HG03469 (cell line): ENCODE results near the gene MYRF.

Source experiments
- ATAC-seq: cut with Tn5 transposase; IDR thresholded peaks from one replicate; pipeline ENCODE4 v1.9.1; 2021; ENCODE audit warnings: mild to moderate bottlenecking, moderate library complexity, moderate number of reproducible peaks; ENCODE audit not compliant: unreplicated experiment

Gene MYRF

GRCh38 chr11:61792310-61793082 lies 40.1 kb downstream of the MYRF start, which contains the start of the genes FEN1 and TMEM258:
Gene FEN1 (plus strand): TSS chr11:61792911. CDS start chr11:61795362, 2,451 bp downstream.
Gene TMEM258 (minus strand): TSS chr11:61792599. CDS start chr11:61792558, 41 bp downstream.
- ATAC-seq: peak; percentile 65

GRCh38 chr11:61793083-61793828 lies 40.8 kb downstream of the MYRF start:
- ATAC-seq: no peak

- no peak for ATAC-seq
Observed at GRCh38 chr11:61793829-61794204, 41.4 kb downstream of the MYRF start.

DNA sequence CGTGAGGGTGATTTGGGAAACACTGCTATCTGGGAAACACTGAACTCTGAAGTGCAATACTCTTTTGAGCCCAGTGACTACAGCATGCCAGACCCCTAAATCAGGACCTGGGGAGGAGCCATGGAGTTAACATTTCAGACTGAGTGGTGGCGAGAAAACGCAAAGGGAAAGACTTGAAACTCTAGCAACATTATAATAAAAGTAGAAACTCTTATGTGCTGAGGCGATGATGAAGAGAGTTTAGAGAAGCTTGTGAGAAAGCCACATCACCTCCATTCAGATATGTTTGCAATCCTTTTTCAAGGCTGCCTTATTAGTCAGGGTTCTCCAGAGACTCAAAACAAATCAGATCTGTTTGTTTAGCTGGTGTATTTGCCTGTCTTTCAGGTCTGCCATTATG lies 42.1 kb downstream of the MYRF start:
- ATAC-seq: no peak

GRCh38 chr11:61795459-61795858 lies 43.0 kb downstream of the MYRF start:
- no peak for ATAC-seq

- ATAC-seq: no peak
Observed at GRCh38 chr11:61795876-61796526, 43.6 kb downstream of the MYRF start.

DNA sequence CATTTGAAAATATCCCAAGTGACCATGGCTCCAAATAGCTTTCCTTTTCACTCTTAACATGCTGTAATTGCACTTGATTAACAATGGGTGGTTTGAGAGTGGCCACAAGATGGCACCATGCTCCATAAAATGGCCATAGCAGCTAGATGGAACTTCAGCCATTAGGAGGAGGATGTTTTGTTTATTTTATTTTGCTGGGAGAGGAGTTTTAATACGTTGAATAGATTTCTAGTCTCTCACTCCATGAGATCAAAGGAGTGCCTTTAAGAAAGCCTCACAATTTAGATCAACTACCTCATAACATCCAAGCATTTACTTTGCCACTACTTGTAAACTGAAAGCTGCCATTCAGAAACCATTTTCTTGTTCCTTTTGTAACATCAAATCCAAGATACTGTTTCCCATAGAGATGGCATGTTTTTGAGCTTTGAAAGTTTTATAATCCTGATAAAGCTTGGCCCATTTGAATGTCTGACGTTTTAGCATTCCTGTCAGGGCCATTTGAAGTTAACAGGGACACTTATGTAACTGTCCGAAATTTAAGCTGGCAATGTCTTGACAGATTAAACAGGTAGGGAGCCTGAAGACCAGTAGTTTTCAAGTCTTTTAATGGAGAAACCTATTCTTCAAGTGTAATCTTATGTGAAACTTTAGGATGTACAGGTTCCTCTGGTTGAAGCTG lies 45.0 kb downstream of the MYRF start:
- ATAC-seq: no peak

DNA sequence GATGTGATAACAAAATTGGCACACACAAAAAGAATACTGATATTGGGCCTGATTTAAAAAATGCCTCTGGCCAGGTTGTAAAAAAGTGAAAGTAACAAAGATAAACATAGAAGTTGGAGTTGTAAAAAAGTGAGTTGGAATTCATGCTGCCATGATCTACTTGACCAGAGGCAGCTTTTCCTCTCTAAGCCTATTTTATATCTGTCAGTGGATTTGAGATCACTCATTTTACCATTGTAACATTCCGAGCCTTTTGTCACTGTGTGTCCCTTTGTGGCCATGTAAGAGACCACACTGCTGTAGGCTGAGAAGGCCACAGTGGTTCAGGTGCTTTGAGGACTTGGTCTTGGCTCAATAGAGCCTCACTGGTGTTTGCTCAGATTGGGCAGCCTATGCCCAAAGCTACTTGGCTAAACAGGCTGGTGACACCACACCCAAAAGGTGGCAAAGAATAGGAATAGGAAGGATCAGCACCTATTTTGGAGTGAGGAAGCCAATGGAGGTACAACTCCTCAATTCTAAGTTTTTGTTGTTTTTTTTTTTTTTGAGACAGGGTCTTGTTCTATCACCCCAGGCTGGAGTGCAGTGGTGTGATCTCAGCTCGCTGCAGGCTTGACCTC lies 47.3 kb downstream of the MYRF start:
- no peak for ATAC-seq

- no peak for ATAC-seq
Observed at GRCh38 chr11:61800331-61801281, 48.2 kb downstream of the MYRF start.

DNA sequence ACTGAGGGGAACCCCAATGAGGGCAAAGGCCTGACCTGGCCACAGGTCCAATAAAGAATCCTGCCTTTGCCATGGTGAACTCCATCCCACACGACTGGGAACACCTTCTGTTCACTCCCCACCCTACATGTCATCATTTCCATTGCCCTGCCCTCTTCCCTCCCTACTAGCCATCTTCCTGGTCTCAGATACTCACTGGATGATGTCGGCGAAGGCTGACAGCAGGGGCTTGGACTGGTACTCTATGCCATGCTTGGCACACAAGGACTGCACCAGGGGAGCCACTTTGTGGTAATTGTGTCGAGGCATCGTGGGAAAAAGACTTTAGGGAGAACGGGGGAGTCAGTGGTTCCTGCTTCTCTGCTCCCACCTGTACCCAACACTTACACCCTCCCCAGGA lies 50.2 kb downstream of the MYRF start:
- ATAC-seq: no peak

- no peak for ATAC-seq
Observed at GRCh38 chr11:61803889-61804647, 51.6 kb downstream of the MYRF start.

DNA sequence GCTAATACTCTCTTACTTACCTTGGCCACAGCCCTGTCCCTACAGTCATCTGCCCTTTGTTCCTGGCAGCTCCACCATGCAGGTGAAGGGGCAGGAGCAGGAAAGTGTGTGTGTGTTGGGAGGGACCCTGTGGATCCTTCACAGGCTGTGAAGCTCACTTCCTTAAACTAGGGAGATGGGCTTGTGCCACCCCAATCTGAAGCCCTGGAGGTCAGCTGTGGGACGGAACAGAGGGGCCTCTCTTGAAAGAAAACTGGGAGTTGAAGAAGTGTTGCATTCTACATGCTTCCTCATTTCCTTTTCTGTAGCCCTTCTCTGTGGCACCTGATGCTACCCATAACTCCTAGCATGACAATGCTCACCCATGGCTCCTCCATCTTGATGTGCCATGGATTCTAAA lies 52.7 kb downstream of the MYRF start:
- no peak for ATAC-seq

- no peak for ATAC-seq
Observed at GRCh38 chr11:61806785-61807184, 54.3 kb downstream of the MYRF start.

- ATAC-seq: no peak
Observed at GRCh38 chr11:61810671-61811175, 58.3 kb downstream of the MYRF start.

GRCh38 chr11:61811831-61812230 lies 59.4 kb downstream of the MYRF start:
- ATAC-seq: no peak

- no peak for ATAC-seq
Observed at GRCh38 chr11:61812736-61813411, 60.4 kb downstream of the MYRF start.

DNA sequence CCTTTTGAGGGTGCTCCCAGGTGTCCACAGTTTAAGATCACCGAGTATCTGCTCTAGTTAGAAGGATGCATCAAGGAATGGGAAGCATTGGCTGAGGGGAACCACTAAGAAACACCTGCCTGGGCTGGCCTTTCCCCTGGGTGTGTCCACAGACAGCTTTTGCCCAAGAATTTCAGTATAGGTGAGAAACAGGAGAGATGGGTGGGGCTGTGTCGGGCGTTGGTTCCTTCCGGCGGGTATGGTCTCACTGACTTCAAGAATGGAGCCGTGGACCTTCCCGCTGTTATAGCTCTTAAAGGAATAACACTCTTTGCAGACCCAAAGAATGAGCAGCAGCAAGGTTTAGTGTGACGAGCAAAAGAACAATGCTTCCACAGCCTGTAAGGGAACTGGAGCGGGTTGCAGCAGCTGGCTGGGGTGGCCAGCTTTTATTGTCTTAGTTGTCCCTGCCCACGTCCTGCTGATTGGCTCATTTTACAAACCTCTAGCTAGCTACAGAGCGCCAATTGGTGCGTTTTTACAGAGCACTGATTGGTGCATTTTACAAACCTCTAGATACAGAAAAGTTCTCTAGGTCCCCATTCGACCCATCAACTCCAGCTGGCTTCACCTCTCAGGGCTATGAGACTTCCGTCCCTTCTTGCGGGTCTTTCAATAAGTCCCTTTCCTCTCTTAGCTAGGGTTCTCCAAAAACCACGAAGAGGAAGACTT lies 62.0 kb downstream of the MYRF start:
- no peak for ATAC-seq
